GM18519 (cell line): ENCODE data around the gene CAMK1D.

Experiments used
- ATAC-seq: cut with Tn5 transposase; IDR thresholded peaks from one replicate; pipeline ENCODE4 v1.9.1; 2021; ENCODE audit warnings: mild to moderate bottlenecking, moderate library complexity; ENCODE audit not compliant: unreplicated experiment, low FRiP score

Gene CAMK1D

DNA sequence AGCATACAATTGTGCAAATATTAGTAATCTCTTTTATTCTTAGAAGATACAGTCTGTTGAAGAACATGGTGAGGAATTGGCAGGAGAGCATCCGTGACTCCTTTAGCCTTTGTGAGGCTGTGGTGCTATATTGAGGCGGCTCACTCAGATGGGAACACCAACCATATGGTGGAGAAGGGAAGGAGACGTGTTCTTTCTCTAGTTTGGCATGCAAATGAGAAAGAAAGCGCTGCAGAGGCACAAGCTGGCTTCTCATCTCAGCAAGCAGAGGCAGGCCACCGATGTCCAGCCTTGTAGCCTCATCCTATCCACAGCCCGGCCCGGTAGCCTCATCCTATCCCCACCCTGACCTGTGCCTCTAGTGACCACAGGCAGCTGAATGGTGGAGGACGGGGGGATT is 288.3 kb downstream of the CAMK1D start:
- ATAC-seq: no peak

DNA sequence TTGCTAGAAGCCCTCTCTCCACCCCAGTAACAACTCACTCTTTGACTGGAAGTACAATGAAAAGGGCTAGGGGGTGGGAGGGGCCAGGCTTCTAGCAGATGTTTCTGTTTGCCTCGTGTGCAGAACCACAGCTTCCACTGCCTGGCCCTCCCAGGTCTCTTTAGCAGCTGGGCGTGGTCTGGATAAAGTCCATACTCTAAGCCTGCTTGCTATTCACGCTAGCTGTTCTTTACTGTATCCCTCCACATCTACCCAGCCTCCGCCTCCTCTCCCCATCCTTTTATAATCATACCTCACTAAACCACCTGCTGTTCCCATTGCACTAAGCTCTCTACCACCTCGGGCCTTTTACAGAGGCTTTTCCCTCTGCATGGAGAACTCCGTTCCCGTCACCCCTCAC is 288.8 kb downstream of the CAMK1D start:
- ATAC-seq: no peak

DNA sequence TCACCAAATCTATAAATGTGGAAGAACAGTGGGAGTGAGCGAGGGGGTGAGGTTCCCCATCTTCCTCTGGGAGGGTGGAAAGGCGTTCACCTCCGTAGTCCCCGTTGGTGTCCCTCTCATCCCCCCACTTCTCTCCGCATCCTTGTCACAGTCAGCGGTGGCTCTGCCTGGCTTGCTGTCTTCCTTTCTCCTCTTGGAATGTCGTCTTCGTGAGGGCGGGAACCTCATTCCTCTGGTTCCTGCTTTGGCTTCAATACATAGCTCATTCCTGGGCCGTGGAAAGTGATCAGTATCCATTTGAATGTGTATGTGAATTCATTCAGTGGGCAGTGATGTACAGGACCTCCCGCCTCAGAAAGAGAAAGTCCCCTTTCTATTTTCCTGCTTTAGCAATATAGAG is 289.4 kb downstream of the CAMK1D start:
- no peak for ATAC-seq

DNA sequence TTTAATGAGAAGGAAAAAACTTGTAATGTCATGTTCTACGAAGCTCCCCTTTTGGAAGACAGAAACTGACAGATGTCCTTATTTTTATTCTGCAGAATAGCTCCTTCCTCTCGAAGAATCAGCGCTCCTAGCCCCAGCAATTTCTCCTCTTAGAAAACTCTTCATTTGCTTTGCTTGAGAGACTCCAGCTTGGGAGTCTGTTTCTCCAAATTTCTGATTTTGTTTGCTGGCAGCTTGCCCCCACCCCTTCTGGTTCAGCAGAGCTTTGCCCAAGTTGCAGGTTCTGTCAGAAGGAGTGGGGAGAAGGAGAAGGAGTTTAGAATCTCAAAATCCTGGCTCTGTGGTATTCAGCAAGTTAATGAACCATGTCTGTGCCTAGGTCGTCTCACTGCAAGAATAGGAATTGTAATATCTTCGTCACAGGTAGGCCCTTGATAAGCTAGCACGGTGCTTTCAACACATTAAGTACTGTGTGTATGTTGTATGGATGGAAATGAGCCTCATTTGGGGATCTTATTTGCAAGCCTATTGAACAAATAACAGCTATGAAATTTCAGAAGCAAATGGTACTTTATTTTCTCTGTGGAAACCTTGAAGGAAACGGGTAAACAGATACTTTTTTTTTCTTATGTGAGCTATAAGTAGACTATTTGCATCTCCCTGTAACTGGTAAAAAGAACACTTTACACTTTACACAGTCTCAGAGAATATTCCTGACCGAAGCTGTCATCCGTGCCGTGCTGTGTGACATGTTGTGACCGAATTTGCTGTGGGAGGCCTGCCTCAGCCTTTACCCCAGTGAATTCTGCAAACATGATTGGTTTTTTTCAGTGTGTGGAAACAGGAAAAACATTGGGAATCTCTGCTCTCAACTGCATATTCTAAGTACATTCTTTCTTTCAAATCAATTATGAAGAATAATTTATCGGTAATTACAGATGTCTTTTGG is 290.9 kb downstream of the CAMK1D start:
- no peak for ATAC-seq

DNA sequence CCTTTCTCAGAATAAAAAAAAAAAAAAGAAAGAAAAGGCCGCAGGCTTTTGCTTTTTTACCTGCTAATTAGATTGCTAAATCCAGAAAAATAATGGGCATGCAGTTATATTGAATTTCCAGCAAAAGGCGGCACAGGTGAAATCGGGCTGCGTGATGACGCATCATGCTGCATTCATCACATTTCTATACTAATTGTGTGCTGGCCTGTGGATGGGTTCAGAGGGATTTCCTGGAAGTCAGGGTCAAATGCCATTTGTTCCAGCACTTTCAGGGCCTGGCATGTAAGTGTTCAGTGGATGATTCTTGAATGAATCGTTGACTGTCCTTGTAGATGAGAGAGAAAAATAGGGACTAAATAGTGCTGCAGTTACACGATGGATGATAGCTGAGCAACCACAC is 292.7 kb downstream of the CAMK1D start:
- ATAC-seq: no peak

DNA sequence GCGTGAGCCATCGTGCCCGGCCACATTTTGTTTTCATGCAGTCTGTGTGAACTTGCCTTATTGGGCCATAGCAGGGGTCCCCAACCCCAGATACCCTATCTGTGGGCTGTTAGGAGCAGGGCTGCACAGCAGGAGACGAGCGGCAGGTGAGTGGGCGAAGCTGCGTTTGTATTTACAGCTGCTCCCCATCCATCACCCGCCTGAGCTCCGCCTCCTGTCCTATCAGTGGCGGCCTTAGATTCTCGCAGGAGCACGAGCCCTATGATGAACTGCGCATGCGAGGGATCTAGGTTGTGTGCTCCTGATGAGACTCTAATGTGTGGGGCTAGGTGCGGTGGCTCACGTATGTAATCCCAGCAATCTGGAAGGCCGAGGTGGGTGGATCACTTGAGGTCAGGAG is 293.9 kb downstream of the CAMK1D start:
- ATAC-seq: no peak

DNA sequence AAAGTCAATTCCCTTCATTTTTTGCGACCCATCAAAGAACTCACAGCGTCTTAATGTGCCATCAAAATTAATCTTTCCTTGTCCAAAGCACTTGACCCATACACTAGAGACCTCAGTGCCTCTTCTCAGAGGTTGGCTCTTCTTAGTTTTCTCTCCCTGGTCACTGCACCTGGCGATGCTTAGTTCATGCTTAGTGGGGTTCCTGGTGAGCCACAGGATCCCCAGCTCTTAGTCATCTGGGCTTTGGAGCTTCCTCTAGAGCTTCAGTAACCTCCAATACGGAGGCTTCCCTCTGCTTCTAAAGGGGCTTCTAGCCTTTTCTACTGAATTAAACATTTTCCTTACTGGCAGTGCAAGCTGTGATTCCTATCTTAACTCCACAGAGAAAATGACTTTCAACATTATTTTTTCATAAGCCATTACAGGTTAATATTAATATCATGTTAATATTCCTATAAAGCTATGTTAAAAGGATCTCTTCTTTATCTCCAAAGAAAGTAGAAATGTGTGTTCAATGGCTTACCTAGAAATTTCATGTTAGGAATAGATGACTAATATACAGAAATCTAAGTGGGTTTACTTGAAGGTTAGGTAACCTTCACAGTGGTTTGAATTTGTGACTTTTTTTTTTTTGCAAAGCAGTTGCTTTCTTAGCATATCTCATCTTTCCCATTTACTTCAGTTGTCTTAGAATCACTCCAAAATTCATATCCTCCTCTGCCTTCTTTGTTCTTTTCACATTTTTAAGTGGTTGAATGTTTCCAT is 295.2 kb downstream of the CAMK1D start:
- ATAC-seq: no peak

DNA sequence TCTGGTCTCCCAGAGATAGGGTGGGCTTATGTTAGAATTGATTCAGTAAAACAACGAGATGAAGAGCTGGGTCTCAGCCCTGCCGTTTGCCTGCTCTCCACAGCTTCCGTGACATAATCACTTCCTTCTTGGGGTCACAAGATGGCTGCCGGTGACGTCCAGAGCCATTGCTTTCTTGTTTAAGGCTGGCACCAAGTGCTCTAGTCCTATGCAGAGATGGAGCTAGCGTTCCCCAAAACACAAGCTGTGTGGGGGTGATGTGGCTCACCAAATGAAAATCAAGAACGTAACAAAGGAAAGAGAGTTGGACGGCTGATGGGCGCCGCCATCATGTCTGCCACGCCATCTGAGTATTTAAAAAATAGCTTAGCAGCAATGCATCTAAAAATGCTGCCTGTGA is 296.1 kb downstream of the CAMK1D start:
- no peak for ATAC-seq

DNA sequence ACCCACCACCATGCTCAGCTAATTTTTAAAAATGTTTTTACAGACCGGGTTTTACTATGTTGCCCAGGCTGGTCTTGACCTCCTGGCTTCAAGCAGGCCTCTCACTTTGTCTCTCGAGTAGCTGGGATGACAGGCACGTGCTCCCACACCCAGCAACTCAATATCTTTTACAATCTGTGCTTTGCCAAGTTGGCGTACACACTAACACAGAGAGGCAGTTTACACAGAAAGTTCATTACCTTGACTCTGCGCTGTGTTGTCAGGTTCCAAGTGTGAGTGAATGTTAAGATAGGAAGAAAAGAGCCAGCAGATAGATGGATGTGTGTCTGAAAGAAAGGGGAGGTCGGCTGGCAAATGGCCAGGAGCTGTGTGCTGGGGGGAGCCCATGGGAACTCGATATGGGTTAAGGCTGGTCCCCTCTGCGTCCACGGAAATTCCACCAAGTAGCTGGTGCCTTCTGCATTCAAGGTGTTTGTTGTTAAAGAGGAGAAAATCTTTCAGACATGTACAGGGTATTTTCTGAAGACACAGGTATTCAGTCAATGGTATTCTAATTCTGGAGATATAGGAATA is 299.8 kb downstream of the CAMK1D start:
- ATAC-seq: no peak

DNA sequence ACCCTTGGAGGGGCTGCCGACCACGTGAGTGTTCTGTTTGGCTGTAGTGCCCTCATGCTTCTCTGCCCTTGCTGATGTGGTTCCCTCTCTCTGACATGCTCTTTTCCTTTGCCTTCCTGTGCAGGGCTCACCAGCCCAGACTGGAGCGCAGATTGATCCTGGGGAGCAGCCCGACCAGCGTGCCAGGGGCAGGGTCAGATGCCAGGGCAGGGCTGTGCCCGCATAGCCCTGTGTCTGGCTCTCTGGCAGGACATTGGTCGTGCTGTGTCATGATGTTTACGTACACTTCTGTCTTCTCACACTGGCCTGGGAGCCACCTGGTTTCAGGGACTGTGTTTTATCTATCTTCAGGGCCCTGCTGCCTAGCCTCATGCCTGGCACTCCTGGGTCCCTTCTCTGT is 300.8 kb downstream of the CAMK1D start:
- no peak for ATAC-seq

DNA sequence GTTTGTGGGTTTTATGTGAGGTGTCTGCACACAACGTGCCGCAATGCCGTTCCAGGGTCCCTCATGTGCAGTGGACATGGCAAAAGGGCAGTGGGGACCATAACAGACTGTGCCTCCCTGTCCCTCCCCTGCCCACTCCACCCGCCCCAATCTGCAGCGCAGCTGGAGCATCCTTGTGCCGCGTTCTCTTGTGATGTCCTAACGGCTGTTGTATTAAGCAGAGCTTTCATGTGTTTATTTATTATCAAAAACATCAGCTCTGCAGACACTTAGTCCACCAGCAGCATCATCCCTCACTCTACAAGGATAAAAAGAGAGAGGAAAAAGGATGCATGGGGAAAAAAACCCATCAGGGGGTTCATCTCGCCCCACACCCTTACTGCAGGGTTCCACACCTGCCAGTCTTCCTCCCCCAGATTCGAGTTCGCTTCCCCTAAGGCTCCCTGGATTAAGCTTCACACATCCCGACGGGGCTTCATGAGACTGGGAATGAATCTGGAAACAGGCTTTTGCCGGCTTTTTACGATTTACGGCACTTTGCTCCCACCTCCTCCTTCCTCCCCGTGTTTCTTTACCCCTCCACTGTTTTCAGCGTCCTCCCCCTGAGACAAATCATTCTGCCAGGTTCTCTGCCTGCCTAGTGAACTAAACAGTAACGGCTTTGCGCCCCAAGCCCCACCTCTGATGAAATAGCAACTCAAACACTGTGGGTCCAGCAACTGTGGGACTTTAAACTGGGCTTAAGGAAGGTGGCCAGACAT is 301.4 kb downstream of the CAMK1D start:
- no peak for ATAC-seq

DNA sequence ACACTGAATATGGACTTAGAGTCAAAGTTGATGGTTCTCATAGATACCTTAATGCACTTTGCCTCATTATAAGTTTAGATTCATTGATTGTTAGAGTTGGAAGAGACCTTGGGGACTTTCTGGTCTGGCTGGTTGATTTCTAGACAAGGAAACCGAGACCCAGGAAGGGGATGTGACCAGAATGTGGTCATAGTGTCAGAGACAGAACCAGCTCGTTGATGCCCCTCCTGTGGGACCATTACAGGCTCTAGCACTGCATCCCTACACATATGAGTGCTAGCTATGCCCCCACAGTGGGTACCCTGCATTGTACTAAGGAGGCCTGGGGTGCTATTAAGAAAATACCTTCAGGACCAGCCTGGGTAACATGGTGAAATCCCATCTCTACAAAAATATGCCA is 306.6 kb downstream of the CAMK1D start:
- no peak for ATAC-seq

DNA sequence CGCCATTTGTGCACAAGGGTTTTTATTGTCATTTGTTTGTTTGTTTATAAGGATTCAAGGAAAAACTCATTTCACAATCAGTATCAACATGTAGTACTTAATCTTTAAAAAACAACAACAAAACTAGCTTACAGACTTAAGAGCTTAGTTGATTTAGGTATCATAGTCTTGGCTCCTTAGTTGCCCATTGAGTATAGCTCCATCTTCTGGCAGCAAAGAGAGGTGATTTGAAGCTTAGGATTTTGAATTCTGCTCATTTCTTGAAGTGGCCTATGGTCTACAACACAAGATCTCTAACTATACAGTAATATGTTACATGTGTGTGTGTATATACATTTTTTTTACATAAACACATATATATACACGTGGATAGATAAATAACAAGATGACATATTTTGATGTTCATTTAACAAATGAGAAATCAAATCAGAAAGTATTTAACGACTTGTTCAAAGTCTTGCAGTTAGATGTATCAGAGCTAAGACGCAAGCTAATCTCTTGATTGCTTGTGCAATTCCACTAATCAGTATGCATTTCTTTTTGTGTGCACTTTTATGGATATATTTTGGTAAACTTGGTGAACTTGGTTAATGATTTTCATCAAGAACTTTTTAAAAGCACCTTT is 307.3 kb downstream of the CAMK1D start:
- ATAC-seq: no peak

DNA sequence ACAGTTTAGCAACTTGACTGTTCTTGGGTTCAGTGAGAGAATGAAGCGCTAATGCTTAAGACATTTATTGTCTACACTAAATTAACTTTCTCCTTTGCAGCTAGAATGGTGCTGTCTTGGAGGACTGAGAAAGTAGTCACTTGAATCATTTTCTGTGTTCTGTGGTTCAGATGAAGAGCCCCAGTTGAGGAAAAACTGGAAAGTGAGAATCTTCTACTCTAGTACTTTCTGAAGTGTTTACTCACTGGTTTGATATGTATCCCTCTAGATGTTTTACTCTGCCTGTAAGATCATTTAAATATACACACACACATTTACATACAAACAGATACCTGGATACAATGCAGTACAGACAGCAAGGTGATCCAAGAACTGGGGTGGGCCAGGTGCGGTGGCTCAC is 308.1 kb downstream of the CAMK1D start:
- ATAC-seq: no peak

DNA sequence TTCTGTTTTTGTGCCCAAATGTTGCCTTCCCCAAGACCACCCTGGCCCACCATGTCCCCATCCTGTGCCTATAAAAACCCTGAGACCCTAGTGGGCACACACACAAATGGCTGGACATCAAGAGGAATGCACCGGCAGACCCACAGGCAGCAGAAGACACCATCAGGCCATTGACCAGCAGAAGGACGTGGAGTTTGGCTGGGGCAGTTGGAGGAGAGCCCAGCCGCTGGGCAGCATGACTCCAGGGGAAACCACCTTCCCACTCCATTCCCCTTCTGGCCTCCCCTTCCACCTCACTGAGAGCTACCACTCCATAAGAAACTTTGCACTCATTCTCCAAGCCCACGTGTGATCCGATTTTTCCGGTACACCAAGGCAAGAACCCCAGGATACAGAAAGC is 309.2 kb downstream of the CAMK1D start:
- no peak for ATAC-seq

DNA sequence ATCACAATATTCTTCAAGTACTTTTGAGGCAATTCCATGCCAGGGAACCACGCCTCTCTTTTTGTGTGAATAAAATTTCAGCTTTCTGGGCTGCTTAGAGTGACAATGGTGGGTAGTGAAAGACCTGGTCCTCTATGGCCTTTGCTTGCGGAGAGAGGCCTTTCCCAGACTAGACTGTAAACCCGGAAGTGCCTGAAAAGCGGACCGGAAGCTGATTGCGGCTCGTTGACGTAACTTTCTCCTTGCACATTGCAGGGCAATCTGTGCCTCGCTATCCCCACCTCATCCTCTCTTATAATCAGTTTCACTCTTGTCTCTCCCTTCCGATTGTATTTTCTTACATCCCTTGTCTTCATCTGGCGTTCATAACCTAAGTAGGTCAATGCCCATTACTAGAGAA is 310.4 kb downstream of the CAMK1D start:
- ATAC-seq: no peak

DNA sequence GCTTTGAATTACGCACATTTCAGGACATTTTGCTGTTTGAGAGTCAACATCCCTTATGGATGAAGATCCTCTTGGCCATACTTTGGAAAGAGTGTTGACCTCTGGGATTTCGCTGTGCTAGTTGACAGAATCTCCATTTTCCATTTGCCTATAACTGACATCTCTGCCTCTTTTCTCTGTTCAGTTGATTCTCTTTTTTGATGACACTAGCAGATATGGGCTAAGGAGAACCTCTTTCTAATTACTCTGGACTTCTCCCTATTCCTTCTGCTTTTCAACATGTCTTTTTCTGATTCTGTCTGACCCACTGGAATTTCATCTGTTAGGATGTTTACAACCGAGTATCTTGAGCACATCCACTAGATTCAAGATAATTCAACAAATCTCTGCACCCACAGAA is 311.5 kb downstream of the CAMK1D start:
- ATAC-seq: no peak

DNA sequence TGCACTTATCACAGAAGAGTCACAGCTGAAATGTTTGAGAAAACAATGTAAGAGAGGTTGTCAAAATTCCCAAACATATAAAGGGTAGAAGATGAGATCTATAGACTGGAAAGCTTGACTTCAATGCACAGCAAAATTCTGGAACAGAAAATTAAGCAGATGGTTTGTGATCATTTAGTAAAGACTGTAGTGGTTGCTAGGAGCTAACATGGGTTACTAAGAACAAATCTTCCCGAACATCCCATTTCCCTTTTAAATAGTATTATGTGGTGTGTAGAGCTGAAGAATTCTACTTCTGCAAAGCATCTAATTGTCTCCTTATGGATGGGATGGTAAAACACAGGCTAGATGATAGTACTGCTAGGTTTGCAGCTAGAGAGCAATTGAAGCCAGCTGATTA is 312.3 kb downstream of the CAMK1D start:
- ATAC-seq: no peak

DNA sequence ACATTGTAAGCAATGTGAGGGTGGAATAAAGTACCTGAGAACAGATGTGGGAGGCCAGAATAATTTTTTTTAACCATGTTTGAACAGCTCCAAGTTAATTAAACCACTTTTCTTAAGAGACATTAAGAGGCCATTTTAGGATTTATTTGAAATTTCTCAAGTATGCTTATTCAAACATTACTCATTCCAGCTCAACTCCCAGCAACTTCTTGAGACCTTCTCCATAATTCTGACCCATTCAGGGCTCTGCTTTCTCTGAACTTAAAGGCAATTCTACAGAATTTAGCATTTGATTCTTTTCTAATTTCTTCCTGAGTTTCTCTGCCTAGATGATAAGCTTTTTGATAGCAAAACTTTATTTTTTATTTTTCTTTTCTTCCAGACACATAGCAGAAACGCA is 314.5 kb downstream of the CAMK1D start:
- no peak for ATAC-seq

DNA sequence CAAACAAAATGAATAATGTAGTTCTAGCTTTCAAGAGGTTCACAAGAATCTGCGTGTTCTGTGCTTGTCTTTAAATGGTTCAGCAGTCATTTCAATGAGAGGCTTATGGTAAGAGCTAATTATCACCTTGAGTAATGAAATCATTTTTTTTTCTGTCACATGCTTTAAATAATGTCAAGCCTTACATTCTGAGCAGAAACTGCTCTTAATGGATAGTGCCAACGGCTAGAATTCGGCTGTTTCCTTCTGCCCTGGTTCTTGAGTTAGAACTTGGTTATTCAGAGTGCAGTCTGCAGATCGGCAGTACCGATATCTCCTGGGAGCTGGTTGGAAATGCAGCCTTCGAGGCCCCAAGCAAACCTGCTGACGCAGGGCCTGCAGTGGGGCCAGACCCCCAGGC is 316.2 kb downstream of the CAMK1D start:
- no peak for ATAC-seq
